HUES48 (cell line): ENCODE data around the gene ANAPC2.

ENCODE experiments used
- H3K27ac ChIP-seq: one replicate; pipeline ENCODE4 v1.7.0; 2013; ENCODE audit warnings: low read depth, low read length, inconsistent platforms
- H3K27me3 ChIP-seq: 2 replicates; pipeline ENCODE4 v1.6.1; 2013; ENCODE audit warnings: mild to moderate bottlenecking, low read length; ENCODE audit not compliant: control insufficient read depth, insufficient read depth
- H3K36me3 ChIP-seq: 2 replicates; pipeline ENCODE4 v1.6.1; 2013; ENCODE audit warnings: low read length; ENCODE audit not compliant: control insufficient read depth, insufficient read depth
- H3K4me1 ChIP-seq: 2 replicates; pipeline ENCODE4 v1.6.1; 2013; ENCODE audit warnings: mild to moderate bottlenecking, low read length; ENCODE audit not compliant: control insufficient read depth, insufficient read depth
- H3K4me3 ChIP-seq: 2 replicates; pipeline ENCODE4 v1.5.1; 2013; ENCODE audit warnings: mild to moderate bottlenecking, low read depth, low read length
- H3K9ac ChIP-seq: 2 replicates; pipeline ENCODE4 v1.6.1; 2013; ENCODE audit warnings: mild to moderate bottlenecking, low read depth, low read length, moderate library complexity
- H3K9me3 ChIP-seq: 2 replicates; pipeline ENCODE4 v1.6.1; 2013; ENCODE audit warnings: low read length; ENCODE audit not compliant: control insufficient read depth, insufficient read depth

Gene ANAPC2

DNA sequence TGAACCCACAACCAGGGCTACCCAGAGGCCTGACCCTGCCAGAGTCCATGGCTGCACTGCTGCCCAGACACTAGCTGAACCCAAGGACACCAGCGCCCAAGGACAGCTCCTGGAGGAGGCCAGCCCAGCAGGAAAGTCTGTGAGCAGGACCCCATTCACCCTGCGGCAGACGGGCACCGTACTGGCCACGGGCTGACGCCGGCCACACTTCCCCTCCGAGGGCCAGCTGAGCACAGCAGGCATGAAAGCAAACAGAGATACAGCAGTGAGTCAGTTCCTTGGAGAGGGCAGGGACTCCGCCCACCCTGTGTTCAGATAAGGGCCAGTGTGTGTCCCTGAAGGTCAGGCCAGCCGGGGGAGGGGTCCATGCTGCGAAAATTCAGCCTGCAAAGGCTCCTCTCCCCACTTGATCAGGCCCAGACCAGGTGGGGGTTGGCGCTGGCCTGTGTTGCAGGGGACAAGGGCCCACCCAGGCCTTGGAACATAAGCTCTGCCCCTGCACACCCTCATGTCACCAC is 30.5 kb upstream of the ANAPC2 start:
- no peaks in the 10 kb centered on the region for H3K4me1 ChIP-seq
- no peak overlapping the region for H3K9ac ChIP-seq
- H3K36me3 ChIP-seq: peaks cover 26% of the 10 kb centered on the region
- H3K9me3 ChIP-seq: no peaks in the 10 kb centered on the region
- H3K27me3 ChIP-seq: peaks cover 5% of the 10 kb centered on the region
- no peak overlapping the region for H3K4me3 ChIP-seq
- peak overlapping the region; percentile 35 for H3K27ac ChIP-seq

DNA sequence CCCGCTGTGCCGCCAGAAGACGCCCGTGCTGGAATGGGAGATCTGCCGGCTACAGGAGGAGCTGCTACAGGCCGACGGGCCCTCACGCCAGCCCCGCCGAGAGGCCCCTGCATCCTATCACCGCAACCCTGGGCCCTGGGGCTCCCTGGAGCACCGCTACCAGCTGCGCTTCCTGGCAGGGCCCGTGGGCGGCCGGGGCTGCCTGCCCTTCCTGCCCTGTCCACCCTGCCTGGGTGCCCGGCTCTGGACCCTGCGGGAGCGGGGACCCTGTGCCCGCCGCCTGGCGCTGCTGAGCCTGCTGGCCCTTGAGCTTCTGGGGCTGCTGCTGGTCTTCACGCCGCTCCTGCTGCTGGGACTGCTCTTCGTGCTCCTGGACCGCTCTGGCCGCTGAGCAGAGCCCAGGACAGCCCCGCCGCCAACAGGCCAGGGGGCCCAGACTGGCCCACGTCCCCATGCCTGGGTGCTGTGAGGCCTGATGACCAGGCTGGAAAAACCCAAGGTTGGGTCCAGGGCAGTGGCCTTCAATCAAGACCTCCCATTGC is 29.9 kb upstream of the ANAPC2 start:
- peaks cover 32% of the 10 kb centered on the region for H3K36me3 ChIP-seq

DNA sequence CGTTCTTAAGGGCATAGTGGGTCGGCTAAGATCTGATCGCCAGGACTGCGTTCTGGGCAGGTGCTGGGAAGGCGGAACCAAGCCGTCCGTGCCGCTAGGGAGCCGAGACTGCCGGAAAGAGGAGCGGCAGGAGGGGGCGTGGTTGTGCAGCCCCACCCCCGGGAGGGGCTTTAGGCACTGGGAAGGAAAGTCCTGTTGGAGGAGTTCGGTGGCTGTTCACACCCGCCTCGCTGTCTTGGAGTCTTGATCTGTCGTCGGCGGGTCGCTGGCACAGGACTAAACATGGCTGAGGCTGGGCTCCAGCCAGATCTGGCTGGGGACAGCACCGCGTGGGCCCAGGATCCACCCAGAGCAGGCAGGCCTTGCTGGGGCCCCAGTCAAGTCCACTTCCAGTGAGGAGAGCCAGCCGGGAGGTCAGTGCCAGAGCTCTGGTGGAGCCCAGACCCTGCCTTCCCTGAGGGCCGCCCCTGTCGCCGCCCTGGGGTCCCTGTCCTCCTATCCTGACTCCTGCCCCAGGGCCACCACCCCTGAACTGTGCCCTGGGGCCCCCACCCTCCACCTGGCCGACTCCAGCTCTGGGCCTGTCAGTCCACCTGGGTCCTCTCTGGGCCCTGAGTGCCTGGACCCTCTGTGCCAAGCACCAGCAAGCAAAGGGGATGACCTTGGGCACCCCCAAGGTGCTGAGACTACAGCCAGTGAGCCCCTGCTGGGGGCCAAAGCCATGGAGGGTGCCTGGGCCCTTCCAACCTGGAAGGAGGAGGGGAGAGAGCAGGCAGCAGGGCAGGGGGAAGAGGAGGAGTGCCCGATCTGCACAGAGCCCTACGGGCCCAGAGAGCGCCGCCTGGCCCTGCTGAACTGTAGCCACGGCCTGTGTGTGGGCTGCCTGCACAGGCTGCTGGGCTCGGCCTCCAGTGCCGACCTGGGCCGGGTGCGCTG is 29.2 kb upstream of the ANAPC2 start:
- no peaks in the 10 kb centered on the region for H3K9me3 ChIP-seq
- no peak overlapping the region for H3K9ac ChIP-seq
- no peaks in the 10 kb centered on the region for H3K4me1 ChIP-seq
- H3K27me3 ChIP-seq: peaks cover under 1% of the 10 kb centered on the region; the same call in 1 of the 2 replicates
- H3K27ac ChIP-seq: no peak overlapping the region
- no peak overlapping the region for H3K4me3 ChIP-seq
- H3K36me3 ChIP-seq: peaks cover 34% of the 10 kb centered on the region

More for the DNA sequence above, 29.9 kb upstream of the ANAPC2 start:
- Histone ChIP-seq H3K9me3 (no peaks in the 10 kb centered on the region), H3K9ac (no peak overlapping the region), H3K27ac (peak overlapping the region; percentile 35), H3K4me1 (no peaks in the 10 kb centered on the region), H3K4me3 (no peak overlapping the region), H3K27me3 (peaks cover 5% of the 10 kb centered on the region)

DNA sequence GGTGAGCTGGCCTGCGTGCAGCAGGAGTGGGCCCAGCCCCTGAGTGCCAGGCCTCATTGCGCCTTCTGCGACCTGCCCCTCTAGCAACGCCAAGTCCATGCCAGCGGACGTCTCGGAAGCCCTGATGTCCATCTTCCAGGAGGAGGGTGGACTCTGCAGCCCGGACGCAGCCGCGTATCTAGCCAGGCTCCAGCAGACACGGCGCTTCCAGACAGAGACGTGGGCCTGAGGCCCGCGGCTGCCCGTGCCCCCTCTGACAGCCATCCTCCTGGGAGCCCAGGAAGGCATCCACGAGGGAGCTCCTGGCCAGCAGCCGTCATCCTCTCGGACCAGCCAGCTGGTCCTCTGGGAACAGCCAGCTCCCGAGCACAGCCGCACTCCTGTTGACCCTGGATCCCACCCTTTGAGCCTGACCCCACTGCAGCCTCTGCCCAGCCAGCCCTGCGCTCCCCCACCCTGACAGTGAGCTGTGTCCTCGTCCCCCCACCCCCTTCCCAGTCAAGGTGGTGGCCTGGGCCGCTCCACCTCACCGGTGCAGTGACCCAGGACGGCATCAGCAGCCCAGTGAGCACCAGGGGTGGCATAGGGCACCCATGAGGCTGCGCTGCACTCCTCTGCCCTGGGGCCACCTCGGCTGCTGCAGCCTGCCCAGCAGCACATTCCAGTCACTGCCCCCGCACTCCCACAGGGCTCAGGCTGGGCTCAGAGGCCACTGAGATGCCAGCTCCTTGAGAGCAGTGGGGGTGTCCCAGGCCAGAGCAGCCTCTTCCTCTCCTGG is 28.0 kb upstream of the ANAPC2 start:
- Histone ChIP-seq H3K9ac (no peak overlapping the region), H3K27ac (no peak overlapping the region), H3K4me1 (no peaks in the 10 kb centered on the region), H3K36me3 (peaks cover 34% of the 10 kb centered on the region), H3K4me3 (no peak overlapping the region), H3K27me3 (no peaks in the 10 kb centered on the region), H3K9me3 (no peaks in the 10 kb centered on the region)

DNA sequence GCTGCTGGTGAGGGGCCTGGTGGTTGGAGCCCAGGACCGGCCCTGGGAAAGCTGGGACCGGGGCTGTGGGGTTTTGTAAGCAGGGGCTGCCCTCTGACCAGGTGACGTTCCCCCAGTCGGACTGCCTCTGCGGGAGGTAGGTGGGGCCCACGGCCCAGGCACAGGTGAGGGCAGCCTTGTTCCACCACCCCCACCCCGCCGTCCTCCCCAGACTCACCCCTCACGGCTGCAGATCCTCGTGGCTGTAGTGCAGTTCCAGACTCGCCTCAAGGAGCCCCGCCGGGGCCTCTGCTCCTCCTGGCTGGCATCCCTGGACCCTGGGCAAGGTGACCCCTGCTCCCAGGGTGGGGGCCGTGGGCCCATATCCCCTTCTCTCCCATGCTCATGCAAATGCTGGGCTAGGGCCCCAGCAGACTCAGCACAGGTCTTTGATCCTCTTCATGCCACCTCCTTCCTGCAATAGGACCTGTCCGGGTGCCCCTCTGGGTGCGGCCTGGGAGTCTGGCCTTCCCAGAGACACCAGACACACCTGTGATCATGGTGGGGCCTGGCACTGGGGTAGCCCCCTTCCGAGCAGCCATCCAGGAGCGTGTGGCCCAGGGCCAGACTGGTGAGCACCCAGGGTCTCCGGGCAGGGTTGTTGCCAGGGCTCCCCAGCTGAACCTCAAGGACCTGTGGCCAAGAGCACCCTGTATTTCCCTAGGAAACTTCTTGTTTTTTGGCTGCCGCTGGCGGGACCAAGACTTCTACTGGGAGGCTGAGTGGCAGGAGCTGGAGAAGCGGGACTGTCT is 27.0 kb upstream of the ANAPC2 start:
- no peak overlapping the region for H3K4me3 ChIP-seq
- no peaks in the 10 kb centered on the region for H3K27me3 ChIP-seq
- H3K9ac ChIP-seq: no peak overlapping the region
- no peak overlapping the region for H3K27ac ChIP-seq
- peaks cover 36% of the 10 kb centered on the region for H3K36me3 ChIP-seq
- no peaks in the 10 kb centered on the region for H3K4me1 ChIP-seq
- no peaks in the 10 kb centered on the region for H3K9me3 ChIP-seq

DNA sequence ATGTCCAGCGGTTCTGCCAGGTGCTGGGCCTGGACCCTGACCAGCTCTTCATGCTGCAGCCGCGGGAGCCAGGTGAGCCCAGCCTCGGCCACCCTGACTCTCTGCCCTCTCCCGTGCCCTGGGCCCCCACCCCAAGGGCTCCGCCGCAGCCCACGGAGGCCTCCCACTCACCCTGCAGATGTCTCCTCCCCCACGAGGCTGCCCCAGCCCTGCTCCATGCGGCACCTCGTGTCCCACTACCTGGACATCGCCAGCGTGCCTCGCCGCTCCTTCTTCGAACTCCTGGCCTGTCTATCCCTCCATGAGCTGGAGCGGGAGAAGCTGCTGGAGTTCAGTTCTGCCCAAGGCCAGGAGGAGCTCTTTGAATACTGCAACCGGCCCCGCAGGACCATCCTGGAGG is 26.3 kb upstream of the ANAPC2 start:
- Histone ChIP-seq H3K9ac (no peak overlapping the region), H3K9me3 (no peaks in the 10 kb centered on the region), H3K36me3 (peaks cover 40% of the 10 kb centered on the region), H3K27me3 (no peaks in the 10 kb centered on the region), H3K4me3 (no peak overlapping the region), H3K27ac (no peak overlapping the region), H3K4me1 (no peaks in the 10 kb centered on the region)

DNA sequence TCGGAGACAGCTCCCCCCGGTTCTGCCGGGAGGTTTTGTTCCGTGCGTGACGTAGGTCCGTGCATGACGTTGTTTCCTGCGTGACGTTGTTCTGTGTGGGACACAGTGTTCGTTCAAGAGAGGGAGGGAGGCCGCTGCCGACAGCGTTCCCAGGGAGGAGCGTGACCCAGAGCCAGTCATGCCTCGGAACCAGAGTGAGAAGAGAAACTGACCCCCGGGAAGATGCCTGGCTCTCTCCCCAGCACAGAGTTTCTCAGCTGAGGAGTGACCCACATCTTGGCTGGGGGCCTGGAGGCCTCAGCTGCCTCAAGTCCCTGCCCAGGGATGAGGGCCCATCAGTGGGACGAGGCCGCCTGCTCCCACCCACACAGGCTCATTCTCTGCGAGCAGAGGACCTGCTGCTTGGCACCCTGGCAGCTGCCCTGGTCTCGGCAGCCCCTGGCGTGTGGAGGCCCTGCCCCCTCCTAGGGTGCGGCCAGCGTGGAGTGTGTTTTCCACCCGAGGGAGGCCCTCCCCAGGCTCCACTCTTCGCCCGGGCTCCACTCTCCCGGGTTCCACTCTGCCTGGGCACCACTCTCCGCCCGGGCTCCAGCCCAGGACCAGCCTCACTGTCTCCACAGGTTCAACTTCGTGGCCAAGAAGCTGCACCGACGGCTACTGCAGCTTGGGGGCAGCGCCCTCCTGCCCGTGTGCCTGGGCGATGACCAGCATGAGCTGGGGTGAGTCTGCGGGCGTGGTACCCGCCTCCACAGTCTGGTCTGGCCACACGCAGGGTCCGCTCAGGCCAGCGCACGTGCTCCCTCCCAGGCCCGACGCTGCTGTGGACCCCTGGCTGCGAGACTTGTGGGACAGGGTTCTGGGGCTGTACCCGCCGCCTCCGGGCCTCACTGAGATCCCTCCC is 25.1 kb upstream of the ANAPC2 start:
- H3K9ac ChIP-seq: no peak overlapping the region
- H3K4me3 ChIP-seq: no peak overlapping the region

DNA sequence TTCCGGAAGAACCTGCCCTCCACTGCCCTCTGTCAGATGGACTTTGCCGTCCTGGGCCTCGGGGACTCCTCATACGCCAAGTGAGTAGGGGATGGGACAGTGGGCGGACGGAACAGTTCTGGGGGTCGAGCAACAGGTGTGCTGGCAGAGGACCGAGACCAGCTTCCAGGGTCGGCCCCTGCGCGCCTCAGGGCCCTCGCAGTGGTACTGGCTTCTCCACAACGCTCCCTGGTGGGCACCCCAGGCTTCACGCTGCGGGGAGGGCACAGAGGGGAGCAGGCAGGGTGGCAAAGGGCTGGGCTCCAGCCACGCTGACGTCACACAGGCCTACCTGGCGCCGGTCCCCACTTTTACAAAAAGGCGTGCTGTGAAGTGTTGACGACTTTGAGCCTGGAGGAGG is 24.2 kb upstream of the ANAPC2 start:
- H3K36me3 ChIP-seq: peaks cover 50% of the 10 kb centered on the region
- H3K9ac ChIP-seq: no peak overlapping the region
- H3K4me3 ChIP-seq: no peak overlapping the region
- no peaks in the 10 kb centered on the region for H3K4me1 ChIP-seq
- H3K9me3 ChIP-seq: no peaks in the 10 kb centered on the region
- no peaks in the 10 kb centered on the region for H3K27me3 ChIP-seq
- no peak overlapping the region for H3K27ac ChIP-seq

More for the DNA sequence above, 25.1 kb upstream of the ANAPC2 start:
- H3K4me1 ChIP-seq: no peaks in the 10 kb centered on the region
- no peaks in the 10 kb centered on the region for H3K9me3 ChIP-seq
- H3K27me3 ChIP-seq: no peaks in the 10 kb centered on the region
- no peak overlapping the region for H3K27ac ChIP-seq
- peaks cover 47% of the 10 kb centered on the region for H3K36me3 ChIP-seq

DNA sequence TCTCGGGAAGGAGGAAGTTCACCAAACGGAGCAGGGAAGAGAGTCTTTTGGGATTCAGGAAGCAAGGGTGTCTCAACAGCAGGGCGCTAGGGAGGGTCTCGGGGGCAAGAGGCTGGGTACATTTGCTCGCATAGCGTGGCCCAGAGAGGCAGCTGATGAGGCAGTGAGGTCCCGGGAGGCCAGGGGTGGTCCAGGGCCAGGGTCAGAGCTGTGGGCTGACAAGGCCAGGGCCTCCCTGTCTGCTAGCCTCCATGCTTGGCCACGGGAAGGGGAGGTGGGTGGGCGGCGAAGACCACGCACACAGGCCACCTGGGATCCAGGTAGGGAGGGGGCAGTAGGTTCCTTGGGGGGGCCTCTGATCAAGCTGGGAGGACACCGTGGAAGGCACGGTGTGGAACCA is 23.2 kb upstream of the ANAPC2 start:
- Histone ChIP-seq H3K9ac (no peak overlapping the region), H3K27ac (no peak overlapping the region), H3K27me3 (no peaks in the 10 kb centered on the region), H3K36me3 (peaks cover 51% of the 10 kb centered on the region), H3K9me3 (no peaks in the 10 kb centered on the region), H3K4me1 (no peaks in the 10 kb centered on the region), H3K4me3 (no peak overlapping the region)
